Astrocyte (in vitro differentiated cells and primary cell): ENCODE measurements around the gene PIGU. TPM values are rescaled to one million over a fixed set of nuclear protein-coding genes. Genes with fewer than 3 reads are reported as not detected.

ENCODE experiments used
- DNase-seq: peaks from one replicate; pipeline ENCODE4 v3.0.0-alpha.2; 2010; ENCODE audit warnings: low read depth
- FAIRE-seq: peaks from 2 replicates; lab custom pipeline; 2011; peaks lifted over from hg19 to GRCh38; lab: Jason Lieb, UNC
- H2AFZ ChIP-seq: 2 replicates; pipeline ENCODE4 v1.6.0; 2012; ENCODE audit warnings: low read depth, low read length, inconsistent platforms
- H3K27ac ChIP-seq: 2 replicates; pipeline ENCODE4 v1.5.1; 2011; ENCODE audit warnings: low read depth, low read length, inconsistent platforms
- H3K27me3 ChIP-seq: 2 replicates; pipeline ENCODE4 v1.6.0; 2011; ENCODE audit warnings: low read length, inconsistent platforms; ENCODE audit not compliant: insufficient read depth
- H3K36me3 ChIP-seq: 2 replicates; pipeline ENCODE4 v1.5.1; 2011; ENCODE audit warnings: low read length, inconsistent platforms; ENCODE audit not compliant: insufficient read depth
- H3K4me1 ChIP-seq: 2 replicates; pipeline ENCODE4 v1.5.1; 2011; ENCODE audit warnings: low read length, inconsistent platforms; ENCODE audit not compliant: insufficient read depth
- H3K4me2 ChIP-seq: 2 replicates; pipeline ENCODE4 v1.6.0; 2012; ENCODE audit warnings: low read length, inconsistent platforms
- H3K4me3 ChIP-seq: 2 replicates; pipeline ENCODE4 v1.5.1; 2011; ENCODE audit warnings: low read depth, mild to moderate bottlenecking, low read length, inconsistent platforms; ENCODE audit not compliant: insufficient read depth
- H3K79me2 ChIP-seq: 2 replicates; pipeline ENCODE4 v1.6.0; 2012; ENCODE audit warnings: mild to moderate bottlenecking, low read length, inconsistent platforms; ENCODE audit not compliant: insufficient read depth
- H3K9ac ChIP-seq: 2 replicates; pipeline ENCODE4 v1.6.0; 2012; ENCODE audit warnings: mild to moderate bottlenecking, low read length, inconsistent platforms
- H3K9me3 ChIP-seq: 2 replicates; pipeline ENCODE4 v1.5.1; 2012; ENCODE audit warnings: low read depth, mild to moderate bottlenecking, low read length, inconsistent platforms; ENCODE audit not compliant: insufficient read depth
- H4K20me1 ChIP-seq: 2 replicates; pipeline ENCODE4 v1.6.0; 2012; ENCODE audit warnings: low read length, inconsistent platforms; ENCODE audit not compliant: insufficient read depth
- H3K27ac Mint-ChIP-seq: one replicate; pipeline ENCODE4 v1.8.0; 2021; ENCODE audit warnings: mild to moderate bottlenecking, mixed read lengths; ENCODE audit not compliant: unreplicated experiment
- H3K27me3 Mint-ChIP-seq: one replicate; pipeline ENCODE4 v1.8.0; 2021; ENCODE audit warnings: low read depth, mixed read lengths; ENCODE audit not compliant: unreplicated experiment
- H3K36me3 Mint-ChIP-seq: one replicate; pipeline ENCODE4 v1.8.0; 2021; ENCODE audit warnings: low read depth, mixed read lengths; ENCODE audit not compliant: unreplicated experiment
- H3K4me1 Mint-ChIP-seq: one replicate; pipeline ENCODE4 v1.8.0; 2021; ENCODE audit warnings: low read depth, mixed read lengths; ENCODE audit not compliant: unreplicated experiment
- H3K4me3 Mint-ChIP-seq: one replicate; pipeline ENCODE4 v1.8.0; 2021; ENCODE audit warnings: mild to moderate bottlenecking, moderate library complexity, mixed read lengths; ENCODE audit not compliant: unreplicated experiment
- H3K9me3 Mint-ChIP-seq: one replicate; pipeline ENCODE4 v1.8.0; 2021; ENCODE audit warnings: mild to moderate bottlenecking, mixed read lengths; ENCODE audit not compliant: unreplicated experiment
- CTCF ChIP-seq: IDR thresholded peaks from 2 replicates; pipeline ENCODE4 v1.5.1; 2011; ENCODE audit warnings: low read depth, mild to moderate bottlenecking, inconsistent platforms, low read length, moderate library complexity; ENCODE audit not compliant: insufficient read depth
- EZH2 ChIP-seq: IDR thresholded peaks from 2 replicates; pipeline ENCODE4 v1.6.1; 2012; ENCODE audit warnings: mild to moderate bottlenecking, low read length, inconsistent platforms; ENCODE audit not compliant: insufficient read depth
- total RNA-seq: library from RNA; stranded (reverse); gene quantifications from 2 replicates; pipeline ENCODE4 v1.2.1, GENCODE V29; 2021

Gene PIGU
- total RNA-seq, 1 donor from 2014 or later: 16.7 TPM

GRCh38 chr20:34525709-34526416, 151.0 kb downstream of the PIGU start:
- peaks cover 13% of the 10 kb centered on the region for H3K36me3 Mint-ChIP-seq
- Histone ChIP-seq H3K9ac (peak overlapping the region; percentile 50), H3K4me2 (peak overlapping the region; percentile 69), H3K27me3 (no peaks in the 10 kb centered on the region), H2AFZ (no peak overlapping the region), H3K4me1 (peaks cover 38% of the 10 kb centered on the region), H3K4me3 (no peak overlapping the region), H3K9me3 (no peaks in the 10 kb centered on the region), H3K79me2 (peaks cover 58% of the 10 kb centered on the region), H3K36me3 (peaks cover 40% of the 10 kb centered on the region), H3K27ac (peak overlapping the region; percentile 64), H4K20me1 (peaks cover 92% of the 10 kb centered on the region)
- peak overlapping the region; percentile 63 for H3K4me3 Mint-ChIP-seq
- peak overlapping the region; percentile 94 for H3K27ac Mint-ChIP-seq
- peaks cover 39% of the 10 kb centered on the region for H3K4me1 Mint-ChIP-seq
- FAIRE-seq: peak; percentile 50
- TF ChIP-seq EZH2: no peak
- TF ChIP-seq CTCF: no peak
- no peaks in the 10 kb centered on the region for H3K27me3 Mint-ChIP-seq
- peak; percentile 98 for DNase-seq
- H3K9me3 Mint-ChIP-seq: no peaks in the 10 kb centered on the region

- Mint-ChIP-seq H3K9me3 (no peaks in the 10 kb centered on the region), H3K36me3 (peaks cover 13% of the 10 kb centered on the region), H3K27me3 (no peaks in the 10 kb centered on the region), H3K4me3 (peak overlapping the region; percentile 25), H3K4me1 (peaks cover 39% of the 10 kb centered on the region), H3K27ac (peak overlapping the region; percentile 94)
- Histone ChIP-seq H3K4me3 (no peak overlapping the region), H4K20me1 (peaks cover 91% of the 10 kb centered on the region), H3K9ac (peak overlapping the region; percentile 26), H3K9me3 (no peaks in the 10 kb centered on the region), H3K27ac (peak overlapping the region; percentile 64), H3K27me3 (no peaks in the 10 kb centered on the region), H3K36me3 (peaks cover 35% of the 10 kb centered on the region), H3K79me2 (peaks cover 58% of the 10 kb centered on the region), H3K4me2 (peak overlapping the region; percentile 69), H3K4me1 (peaks cover 38% of the 10 kb centered on the region), H2AFZ (no peak overlapping the region)
- FAIRE-seq: no peak
- TF ChIP-seq CTCF (no peak), EZH2 (no peak)
- no peak for DNase-seq
Observed at GRCh38 chr20:34525342-34525708, 151.6 kb downstream of the PIGU start.

DNA sequence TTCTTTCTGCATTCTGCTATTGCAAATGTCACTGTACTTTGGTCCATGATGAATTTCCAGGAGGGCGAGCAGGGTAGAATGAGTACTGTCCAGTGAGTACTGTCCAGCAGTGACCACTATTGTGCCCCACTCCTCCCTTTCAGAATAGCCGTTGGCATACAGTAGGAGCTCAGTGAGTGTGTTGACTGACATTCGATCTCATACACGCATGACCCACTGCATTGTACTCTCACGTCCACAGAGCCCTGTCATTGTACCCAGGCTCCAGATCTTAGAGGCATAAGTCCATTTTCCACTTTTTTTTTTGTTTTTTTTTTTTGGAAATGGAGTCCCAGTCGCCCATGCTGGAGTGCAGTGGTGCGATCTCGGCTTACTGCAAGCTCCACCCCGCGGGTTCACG, 152.5 kb downstream of the PIGU start:
- peaks cover 63% of the 10 kb centered on the region for H3K79me2 ChIP-seq
- DNase-seq: no peak
- no peak overlapping the region for H3K27ac Mint-ChIP-seq

More for the DNA sequence above, 152.5 kb downstream of the PIGU start:
- Histone ChIP-seq H3K27me3 (no peaks in the 10 kb centered on the region), H3K4me1 (peaks cover 38% of the 10 kb centered on the region), H3K9ac (no peak overlapping the region), H3K36me3 (peaks cover 29% of the 10 kb centered on the region), H3K4me2 (no peak overlapping the region), H3K27ac (no peak overlapping the region), H3K9me3 (no peaks in the 10 kb centered on the region), H4K20me1 (peaks cover 89% of the 10 kb centered on the region), H2AFZ (no peak overlapping the region), H3K4me3 (no peak overlapping the region)
- Mint-ChIP-seq H3K4me3 (no peak overlapping the region), H3K27me3 (no peaks in the 10 kb centered on the region), H3K36me3 (peaks cover 13% of the 10 kb centered on the region), H3K9me3 (no peaks in the 10 kb centered on the region), H3K4me1 (peaks cover 39% of the 10 kb centered on the region)
- TF ChIP-seq EZH2 (no peak), CTCF (no peak)
- no peak for FAIRE-seq
